Testis (tissue), 2 donors: ENCODE results near the gene VSX1.

Experiments used
- CTCF ChIP-seq, 3 experiments: fragments of 450-650 bp in 2 of 3; fragments of 200-600 bp in 1 of 3; sonication (generic) in 1 of 3; IDR thresholded peaks; one replicate each; pipeline ENCODE4 v1.5.1; 2016 to 2019; ENCODE audit warnings: antibody characterized with exemption in 3 of 3, mild to moderate bottlenecking in 2 of 3, moderate library complexity in 1 of 3
- POLR2A ChIP-seq: fragments of 450-650 bp; IDR thresholded peaks from one replicate; pipeline ENCODE4 v1.6.1; 2017; ENCODE audit warnings: antibody characterized with exemption, mild to moderate bottlenecking, moderate library complexity

GRCh38 chr20:25063546-25063945 is 18.4 kb downstream of the VSX1 start:
- TF ChIP-seq CTCF (IDR thresholded peaks at IDR 0.05) (no peak), POLR2A (no peak)
